ENCODE measurements around the gene RUNX2. TPM values are rescaled to one million over a fixed set of nuclear protein-coding genes. Genes with fewer than 3 reads are reported as not detected.
A peak's percentile ranks its signal among the peaks of the same experiment; 100 is the strongest.

Gene RUNX2
- total RNA-seq, 1 experiment from 2014 or later, result 3.8 TPM

DNA sequence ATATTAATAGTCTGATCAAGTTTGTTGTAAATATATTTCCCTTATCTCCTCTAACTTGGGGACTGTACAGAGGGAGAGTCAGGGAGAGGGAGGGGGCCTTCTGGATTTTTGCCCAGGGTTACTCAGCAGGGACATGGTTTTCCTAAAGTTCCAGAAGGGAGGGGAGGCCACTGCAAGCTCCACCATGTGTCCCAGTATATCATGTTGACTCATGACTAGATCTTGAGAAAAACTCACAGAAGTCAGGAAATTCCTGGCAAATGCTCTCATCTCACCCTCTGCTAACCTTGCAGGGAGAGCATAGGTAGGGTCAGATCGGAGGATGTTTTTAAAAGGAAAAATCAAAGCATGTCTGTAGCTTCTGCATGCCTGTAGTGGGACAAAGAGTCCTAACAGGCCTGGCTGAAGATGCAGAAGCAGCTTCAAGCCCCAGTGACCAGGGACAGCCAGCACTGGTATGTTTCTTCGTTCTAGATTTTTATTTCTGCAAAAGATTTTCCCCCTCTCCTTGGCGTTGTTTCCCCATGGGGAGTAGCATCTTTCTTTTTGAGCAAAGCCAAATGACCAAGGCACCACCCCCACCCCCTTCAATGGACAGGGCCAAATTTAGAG is 322.5 kb downstream of the RUNX2 start:
- Histone ChIP-seq H3F3A (ENCODE audit: low read length, unreplicated experiment) (peaks cover 8% of the 10 kb centered on the region), H2AFZ (ENCODE audit: low read length) (0 out of 2 replicates have a peak overlapping the region, but pooled peaks have one; percentile 21), H4K20me1 (ENCODE audit: low read length) (no peaks in the 10 kb centered on the region), H3K9me3 (ENCODE audit: low read length) (no peaks in the 10 kb centered on the region), H3K9ac (ENCODE audit: low read length) (peak overlapping the region; percentile 61), H3K79me2 (ENCODE audit: low read length) (no peaks in the 10 kb centered on the region), H3K4me3 (ENCODE audit: low read length) (no peak overlapping the region), H3K4me2 (ENCODE audit: low read length) (peak overlapping the region; percentile 42), H3K9me2 (replicated peaks; ENCODE audit: low read length) (no peaks in the 10 kb centered on the region), H3K36me3 (ENCODE audit: low read depth, low read length) (no peaks in the 10 kb centered on the region), H3K4me1 (ENCODE audit: insufficient read depth, low read length) (peaks cover 62% of the 10 kb centered on the region), H3K27ac (ENCODE audit: low read length) (peak overlapping the region; percentile 89), H3K27me3 (ENCODE audit: low read length) (no peaks in the 10 kb centered on the region)
- ChIA-PET CTCF (no interaction called here), POLR2A (ENCODE audit: unreplicated experiment) (no interaction called here)
- TF ChIP-seq, protein P1, sequence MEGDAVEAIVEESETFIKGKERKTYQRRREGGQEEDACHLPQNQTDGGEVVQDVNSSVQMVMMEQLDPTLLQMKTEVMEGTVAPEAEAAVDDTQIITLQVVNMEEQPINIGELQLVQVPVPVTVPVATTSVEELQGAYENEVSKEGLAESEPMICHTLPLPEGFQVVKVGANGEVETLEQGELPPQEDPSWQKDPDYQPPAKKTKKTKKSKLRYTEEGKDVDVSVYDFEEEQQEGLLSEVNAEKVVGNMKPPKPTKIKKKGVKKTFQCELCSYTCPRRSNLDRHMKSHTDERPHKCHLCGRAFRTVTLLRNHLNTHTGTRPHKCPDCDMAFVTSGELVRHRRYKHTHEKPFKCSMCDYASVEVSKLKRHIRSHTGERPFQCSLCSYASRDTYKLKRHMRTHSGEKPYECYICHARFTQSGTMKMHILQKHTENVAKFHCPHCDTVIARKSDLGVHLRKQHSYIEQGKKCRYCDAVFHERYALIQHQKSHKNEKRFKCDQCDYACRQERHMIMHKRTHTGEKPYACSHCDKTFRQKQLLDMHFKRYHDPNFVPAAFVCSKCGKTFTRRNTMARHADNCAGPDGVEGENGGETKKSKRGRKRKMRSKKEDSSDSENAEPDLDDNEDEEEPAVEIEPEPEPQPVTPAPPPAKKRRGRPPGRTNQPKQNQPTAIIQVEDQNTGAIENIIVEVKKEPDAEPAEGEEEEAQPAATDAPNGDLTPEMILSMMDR (conservative IDR thresholded peaks at IDR 0.05; ENCODE audit: low read depth, low read length), result no peak
- intact Hi-C loops (cut with micrococcal nuclease), result no loop called here
- no TSS peak for BruUV-seq (replicated peaks)
- ATAC-seq (peak; percentile 81), DNase-seq (peak; percentile 96)

DNA sequence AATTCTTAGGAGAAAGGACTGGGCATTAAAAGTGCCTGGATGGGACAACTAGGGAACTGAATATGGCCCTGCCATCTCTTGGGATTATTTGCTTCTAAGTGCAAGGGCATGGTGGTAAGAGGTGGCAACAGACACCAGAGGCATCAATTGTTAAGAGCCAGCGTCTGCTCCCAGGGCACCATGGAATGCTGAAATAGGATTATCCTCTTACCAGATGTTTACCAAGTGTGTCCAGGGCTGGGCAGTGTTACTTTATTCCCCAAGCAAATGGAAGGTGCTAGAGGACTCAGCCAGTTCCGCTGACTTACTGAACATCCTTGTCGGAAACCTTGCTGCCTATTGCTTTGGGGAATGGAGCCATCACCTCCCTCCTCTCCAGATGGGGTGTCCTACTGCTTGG is 323.2 kb downstream of the RUNX2 start:
- H3K27me3 ChIP-seq (ENCODE audit: low read length), result no peaks in the 10 kb centered on the region
- ATAC-seq (no peak), DNase-seq (no peak)
- peaks cover 66% of the 10 kb centered on the region for H3K4me1 ChIP-seq (ENCODE audit: insufficient read depth, low read length)
- TF ChIP-seq, protein P1 (conservative IDR thresholded peaks at IDR 0.05; ENCODE audit: low read depth, low read length), result no peak
- TF ChIP-seq EZH2 (IDR thresholded peaks at IDR 0.05; ENCODE audit: low read length, unreplicated experiment), result no peak
- no peak for TF ChIP-seq EZH2phosphoT487 (IDR thresholded peaks at IDR 0.05; ENCODE audit: borderline replicate concordance, low read length)
- H3K36me3 ChIP-seq (ENCODE audit: low read depth, low read length), result no peaks in the 10 kb centered on the region
- no peaks in the 10 kb centered on the region for H3K79me2 ChIP-seq (ENCODE audit: low read length)
- intact Hi-C loops (cut with micrococcal nuclease), result no loop called here
- H3K9ac ChIP-seq (ENCODE audit: low read length), result peak overlapping the region; percentile 61
- H2AFZ ChIP-seq (ENCODE audit: low read length), result no peak overlapping the region
- peaks cover 8% of the 10 kb centered on the region for H3F3A ChIP-seq (ENCODE audit: low read length, unreplicated experiment)
- no peaks in the 10 kb centered on the region for H4K20me1 ChIP-seq (ENCODE audit: low read length)
- H3K9me2 ChIP-seq (replicated peaks; ENCODE audit: low read length), result no peaks in the 10 kb centered on the region
- no peak overlapping the region for H3K4me3 ChIP-seq (ENCODE audit: low read length)
- H3K9me3 ChIP-seq (ENCODE audit: low read length), result no peaks in the 10 kb centered on the region
- CTCF ChIA-PET, result no interaction called here
- BruUV-seq (replicated peaks), result no TSS peak
- POLR2A ChIA-PET (ENCODE audit: unreplicated experiment), result no interaction called here
- peak overlapping the region; percentile 42 for H3K4me2 ChIP-seq (ENCODE audit: low read length)
- peak overlapping the region; percentile 89 for H3K27ac ChIP-seq (ENCODE audit: low read length)

DNA sequence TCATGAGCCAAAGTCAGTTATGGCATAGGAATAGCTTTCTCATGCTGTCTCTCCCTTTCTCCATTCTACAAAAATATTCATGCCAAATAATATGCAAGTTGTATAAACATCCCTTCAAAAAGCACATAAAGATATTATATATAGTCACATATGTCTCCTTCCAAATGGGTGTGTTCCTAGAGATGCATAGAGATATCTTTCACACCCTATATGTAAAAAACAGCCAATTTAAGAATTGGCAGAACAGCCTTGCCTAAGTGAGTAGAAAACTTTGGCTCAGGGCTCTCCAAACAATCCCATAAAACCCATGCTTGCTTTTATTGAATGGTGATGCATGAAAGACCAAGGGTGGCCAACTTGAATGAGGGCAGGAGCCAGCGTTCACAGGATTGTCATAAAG is 324.3 kb downstream of the RUNX2 start:
- H3F3A ChIP-seq (ENCODE audit: low read length, unreplicated experiment), result peaks cover 8% of the 10 kb centered on the region
- H3K9me3 ChIP-seq (ENCODE audit: low read length), result no peaks in the 10 kb centered on the region
- ChIA-PET CTCF (no interaction called here), POLR2A (ENCODE audit: unreplicated experiment) (no interaction called here)
- no peak overlapping the region for H3K9ac ChIP-seq (ENCODE audit: low read length)
- BruUV-seq (replicated peaks), result no TSS peak
- H3K4me3 ChIP-seq (ENCODE audit: low read length), result no peak overlapping the region
- H3K27ac ChIP-seq (ENCODE audit: low read length), result peak overlapping the region; percentile 89
- ATAC-seq (peak; percentile 6; the same call in 1 of the 2 replicates), DNase-seq (peak; percentile 37)
- H2AFZ ChIP-seq (ENCODE audit: low read length), result no peak overlapping the region
- intact Hi-C loops (cut with micrococcal nuclease), result no loop called here
- H3K4me1 ChIP-seq (ENCODE audit: insufficient read depth, low read length), result peaks cover 75% of the 10 kb centered on the region
- H3K79me2 ChIP-seq (ENCODE audit: low read length), result no peaks in the 10 kb centered on the region
- H3K27me3 ChIP-seq (ENCODE audit: low read length), result no peaks in the 10 kb centered on the region
- H3K9me2 ChIP-seq (replicated peaks; ENCODE audit: low read length), result no peaks in the 10 kb centered on the region
- TF ChIP-seq EZH2phosphoT487 (IDR thresholded peaks at IDR 0.05; ENCODE audit: borderline replicate concordance, low read length), result no peak
- no peak for TF ChIP-seq EZH2 (IDR thresholded peaks at IDR 0.05; ENCODE audit: low read length, unreplicated experiment)
- TF ChIP-seq, protein P1 (conservative IDR thresholded peaks at IDR 0.05; ENCODE audit: low read depth, low read length), result no peak
- H3K36me3 ChIP-seq (ENCODE audit: low read depth, low read length), result no peaks in the 10 kb centered on the region
- no peaks in the 10 kb centered on the region for H4K20me1 ChIP-seq (ENCODE audit: low read length)
- H3K4me2 ChIP-seq (ENCODE audit: low read length), result no peak overlapping the region

Measured in PC-3 (cell line).